OCI-M1 (cell line): ENCODE results near the gene CYP46A1.

Experiments
- DNase-seq: peaks from one replicate; lab custom pipeline; 2025; lab: John Stamatoyannopoulos, UW

CYP46A1 gene

DNA sequence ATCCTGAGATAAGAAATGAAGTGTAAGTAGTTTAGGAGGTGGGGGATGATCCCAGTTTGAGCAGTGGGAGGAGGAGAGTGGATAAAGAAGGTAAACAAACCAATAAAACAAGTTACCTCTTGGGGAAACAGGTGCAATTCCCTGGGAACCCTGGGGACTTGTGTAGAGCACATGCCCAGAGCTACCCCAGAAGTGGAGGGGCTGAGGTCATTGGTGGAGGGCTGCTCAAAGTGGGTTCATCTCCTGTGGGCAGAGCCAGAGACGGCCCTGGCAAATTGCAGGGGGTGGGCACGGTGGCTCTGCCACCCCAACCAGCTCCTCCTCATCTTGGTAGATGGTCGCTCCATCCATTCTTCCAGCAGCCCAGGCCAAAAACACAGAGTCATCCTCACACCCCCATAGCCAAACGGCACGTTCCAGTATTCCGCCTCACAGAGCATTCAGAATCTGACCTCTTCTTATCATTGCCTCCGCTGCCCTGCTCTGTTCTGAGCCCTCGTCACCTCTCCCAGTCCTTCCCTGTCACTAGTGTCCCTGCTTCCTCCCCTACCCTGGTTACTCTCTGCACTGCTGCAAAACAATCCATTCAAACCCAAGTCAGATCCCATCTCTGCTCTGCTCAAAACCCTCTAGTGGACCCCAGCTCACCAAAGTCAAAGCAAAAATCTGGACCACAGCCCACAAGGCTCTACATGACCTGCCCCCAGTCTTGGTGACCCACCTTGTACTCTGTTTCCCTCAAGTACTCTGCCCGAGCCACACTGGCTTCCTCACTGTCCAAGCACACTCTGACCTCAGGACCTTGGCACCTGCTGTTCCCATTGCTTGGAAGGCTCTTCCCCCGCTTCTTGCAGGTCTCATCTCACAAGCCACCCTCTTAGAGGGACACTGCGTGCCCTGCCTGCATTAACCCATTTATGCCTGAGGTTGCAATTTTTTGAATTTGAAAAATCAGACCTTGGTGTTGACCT is 5.5 kb downstream of the CYP46A1 start:
- DNase-seq = no peak

DNA sequence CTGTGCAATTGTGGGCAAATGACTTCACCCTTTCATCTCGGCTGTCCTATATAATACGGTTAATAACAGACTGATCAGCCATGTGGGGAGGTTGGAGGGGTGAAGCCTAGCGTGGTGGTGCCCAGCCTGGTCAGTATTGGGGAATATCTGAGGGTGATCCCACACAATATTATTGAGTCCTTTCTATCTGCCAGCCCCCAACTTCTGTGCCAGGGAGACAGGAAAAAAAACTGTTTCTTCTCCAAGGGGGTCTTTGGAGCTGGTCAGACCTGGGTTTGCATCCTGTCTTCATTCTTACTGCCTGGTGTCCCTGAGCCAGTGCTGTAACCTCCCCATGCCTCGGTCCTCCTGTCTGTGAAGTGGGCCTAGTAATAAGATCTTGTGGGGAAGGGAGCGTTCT is 6.5 kb downstream of the CYP46A1 start:
- DNase-seq = no peak

DNA sequence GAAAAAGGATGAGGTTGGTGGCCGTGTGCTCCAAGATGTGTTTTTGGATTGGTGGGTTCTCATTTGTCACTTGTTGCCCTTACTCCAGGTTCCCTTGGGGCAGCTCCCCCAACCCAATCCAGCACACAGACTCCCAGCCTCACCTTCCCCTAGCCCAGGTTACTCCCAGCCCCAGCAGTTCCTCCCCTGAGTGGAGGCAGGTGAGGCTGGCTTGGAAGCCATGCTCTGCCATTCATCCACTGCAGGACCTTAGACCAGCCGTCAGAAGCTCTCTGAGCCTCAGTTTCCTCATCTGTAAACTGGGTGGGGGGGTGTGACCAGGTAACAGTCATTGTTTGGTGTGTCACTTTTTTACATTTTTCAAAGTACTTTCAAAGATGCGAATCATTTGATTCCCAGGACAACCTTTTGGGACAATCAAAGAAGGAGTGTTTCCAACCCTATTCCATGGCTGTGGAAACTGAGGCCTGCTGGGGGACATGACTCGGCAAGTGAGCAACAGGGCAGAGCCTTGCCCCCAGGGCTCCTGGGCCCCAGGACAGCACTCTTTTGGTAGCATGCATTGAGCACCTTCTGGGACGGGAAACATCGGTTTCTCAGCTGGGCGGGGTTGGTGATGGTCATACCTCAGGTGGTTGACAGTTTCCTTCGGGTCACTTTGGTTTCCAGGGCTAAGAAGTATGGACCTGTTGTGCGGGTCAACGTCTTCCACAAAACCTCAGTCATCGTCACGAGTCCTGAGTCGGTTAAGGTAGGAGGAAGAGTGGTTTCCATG is 7.2 kb downstream of the CYP46A1 start:
- no peak for DNase-seq

DNA sequence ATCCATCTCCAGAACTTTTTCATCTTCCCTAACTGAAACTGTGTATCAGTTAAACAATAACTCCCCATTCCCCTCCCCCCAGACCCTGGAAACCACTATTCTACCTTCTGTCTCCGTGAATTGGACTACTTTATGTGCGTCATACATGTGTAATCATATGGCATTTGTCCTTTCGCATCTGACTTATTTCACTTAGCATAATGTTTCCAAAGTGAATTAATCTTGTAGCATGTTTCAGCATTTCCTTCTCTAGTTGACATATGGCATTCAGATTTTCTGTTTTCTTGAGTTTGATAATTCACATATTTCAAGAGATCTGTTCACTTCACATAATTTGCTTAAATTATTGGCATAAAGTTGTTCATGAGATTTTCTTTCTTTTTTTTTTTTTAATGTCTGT is 9.8 kb downstream of the CYP46A1 start:
- no peak for DNase-seq

DNA sequence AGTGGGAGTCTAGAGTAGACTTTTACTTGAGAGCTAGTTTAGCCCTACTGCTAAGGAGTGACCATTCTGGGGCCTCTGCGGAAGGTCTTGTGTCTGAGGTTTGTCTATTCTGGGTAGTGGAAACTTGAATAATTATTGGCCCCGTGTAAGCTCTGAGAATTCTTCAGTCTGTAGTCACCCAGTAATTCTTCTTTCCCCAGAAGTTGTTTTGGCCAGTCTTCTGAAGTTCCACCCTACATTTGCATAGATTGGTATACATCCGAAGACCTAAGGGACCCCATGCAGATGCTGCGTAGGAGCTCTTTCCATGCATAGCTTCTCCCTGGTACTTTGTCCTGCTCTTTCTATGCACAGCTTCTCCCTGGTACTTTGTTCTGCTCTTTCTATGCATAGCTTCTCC is 12.8 kb downstream of the CYP46A1 start:
- no peak for DNase-seq

DNA sequence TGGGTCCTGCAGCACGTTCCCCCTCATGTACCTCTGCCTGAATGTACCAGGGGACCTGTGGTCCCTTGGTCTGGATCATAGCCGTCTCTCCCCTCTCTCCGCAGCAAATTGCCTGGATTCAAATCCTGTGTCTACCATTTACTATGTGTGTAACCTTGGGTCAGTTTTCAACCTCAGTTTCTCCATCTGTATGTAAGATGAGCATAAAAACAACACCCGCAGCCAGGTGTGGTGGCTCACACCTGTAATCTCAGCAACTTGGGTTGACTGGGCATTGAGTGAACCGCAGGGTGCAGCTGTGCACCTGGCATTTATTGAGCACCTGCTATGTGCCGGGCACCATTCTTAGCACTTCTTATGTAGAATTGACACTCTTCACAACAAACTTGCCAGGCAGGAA is 14.1 kb downstream of the CYP46A1 start:
- no peak for DNase-seq

DNA sequence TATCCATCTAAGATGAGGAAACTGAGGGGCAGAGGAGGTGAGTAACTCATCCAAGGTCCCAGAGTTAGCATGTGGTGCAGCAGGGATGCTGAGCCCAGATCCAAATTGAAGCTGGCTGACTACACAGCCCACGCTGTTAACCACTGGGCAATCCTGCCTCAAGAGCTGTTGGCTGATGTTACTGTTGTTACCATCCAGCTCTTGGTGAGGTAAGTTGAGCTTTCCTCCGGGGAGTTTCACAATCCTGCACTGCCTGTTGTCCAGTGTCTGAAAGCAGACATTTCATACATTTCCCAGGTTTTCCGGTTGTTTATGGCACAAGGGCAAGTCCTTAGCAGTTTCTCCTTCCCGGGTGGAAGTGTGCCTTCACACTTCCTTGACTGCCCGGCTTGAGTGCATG is 14.5 kb downstream of the CYP46A1 start:
- no peak for DNase-seq

DNA sequence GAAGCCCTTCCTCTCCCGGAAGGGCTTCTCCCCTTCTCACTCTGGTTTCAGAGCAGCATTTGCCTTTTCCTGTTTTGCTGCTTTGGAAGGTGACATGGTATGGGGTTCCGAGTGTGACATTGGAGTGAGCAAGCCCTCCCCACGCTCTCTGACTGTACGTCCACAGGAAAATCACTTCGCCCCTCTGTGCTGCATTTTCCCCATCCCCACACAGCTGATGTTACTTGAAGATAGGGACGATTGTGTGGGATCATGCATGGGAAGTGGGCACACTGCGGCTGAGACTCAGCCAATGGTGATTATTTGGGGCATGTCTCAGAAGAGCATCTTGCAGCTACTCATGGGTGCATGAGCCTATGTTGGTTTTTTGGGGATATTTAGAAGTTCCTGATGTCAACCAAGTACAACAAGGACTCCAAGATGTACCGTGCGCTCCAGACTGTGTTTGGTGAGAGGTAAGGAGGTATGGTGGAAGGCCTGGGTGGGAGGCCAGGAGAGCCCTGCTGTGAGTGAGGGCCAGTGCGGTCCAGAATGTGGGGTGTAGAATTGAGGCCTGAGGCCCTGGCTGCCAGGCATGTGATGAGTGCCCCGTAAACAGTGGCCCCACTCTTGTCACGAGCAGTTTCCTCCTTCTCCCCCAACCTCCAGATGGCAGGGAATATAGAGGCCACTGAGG is 15.1 kb downstream of the CYP46A1 start:
- no peak for DNase-seq

DNA sequence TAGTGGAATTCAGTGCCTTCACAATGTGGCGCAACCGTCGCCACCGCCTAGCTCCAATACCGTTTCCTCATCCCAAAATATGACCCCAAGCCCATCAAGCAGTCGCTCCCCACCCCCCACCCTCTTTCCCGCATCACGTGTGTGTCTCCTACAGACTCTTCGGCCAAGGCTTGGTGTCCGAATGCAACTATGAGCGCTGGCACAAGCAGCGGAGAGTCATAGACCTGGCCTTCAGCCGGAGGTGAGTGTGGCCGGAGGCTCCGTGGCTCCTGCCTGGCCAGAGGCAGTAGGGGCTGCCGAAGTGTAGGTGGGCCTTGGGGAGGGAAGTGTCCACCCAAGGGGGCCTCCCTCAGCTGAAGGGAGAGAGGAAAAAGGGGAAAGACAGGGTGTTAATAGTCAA is 15.8 kb downstream of the CYP46A1 start:
- no peak for DNase-seq

DNA sequence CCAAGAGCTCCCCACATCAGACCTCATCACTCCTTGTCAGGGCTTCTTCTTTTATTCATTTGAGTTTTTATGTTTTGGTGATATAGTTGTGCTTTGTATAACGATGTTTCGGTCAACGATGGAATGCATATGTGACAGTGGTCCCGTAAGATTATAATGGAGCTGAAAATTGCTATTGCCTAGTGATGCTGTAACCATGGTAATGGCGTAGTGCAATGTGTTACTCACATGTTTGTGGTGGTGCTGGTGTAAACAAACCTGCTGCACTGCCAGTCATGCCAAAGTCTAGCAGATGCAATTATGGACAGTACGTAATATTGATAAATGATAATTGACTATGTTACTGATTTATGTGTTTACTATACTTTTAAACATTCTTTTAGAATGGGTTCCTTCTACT is 16.3 kb downstream of the CYP46A1 start:
- DNase-seq = no peak

DNA sequence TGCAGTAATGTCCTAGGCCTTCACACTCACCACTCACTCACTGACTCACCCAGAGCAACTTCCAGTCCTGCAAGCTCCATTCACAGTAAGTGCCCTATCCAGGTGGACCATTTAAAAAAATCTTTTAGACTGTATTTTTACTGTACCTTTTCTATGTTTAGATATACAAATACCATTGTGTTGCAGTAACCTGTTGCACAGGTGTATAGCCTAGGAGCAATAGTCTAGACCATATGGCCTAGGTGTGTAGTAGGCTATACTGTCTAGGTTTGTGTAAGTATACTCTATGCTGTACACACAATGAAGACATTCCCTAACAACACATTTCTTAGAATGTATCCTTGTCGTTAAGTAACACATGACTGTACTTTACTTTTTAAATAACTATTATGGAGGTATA is 17.2 kb downstream of the CYP46A1 start:
- no peak for DNase-seq

DNA sequence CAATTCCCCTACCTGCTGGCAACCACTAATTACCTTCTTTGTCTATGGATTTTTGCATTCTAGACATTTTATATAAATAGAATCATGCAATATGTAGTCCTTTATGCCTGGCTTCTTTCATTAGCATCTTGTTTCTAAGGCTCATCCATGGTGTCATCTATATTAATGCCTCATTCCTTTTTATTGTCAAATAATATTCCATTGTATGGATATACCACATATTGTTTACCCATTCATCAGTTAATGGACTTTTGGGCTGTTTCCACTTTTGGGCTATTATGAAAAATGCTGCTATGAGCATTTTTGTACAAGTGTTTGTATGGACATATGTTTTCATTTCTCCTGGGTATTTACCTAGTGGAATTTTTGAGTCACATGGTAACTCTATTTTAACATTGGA is 18.0 kb downstream of the CYP46A1 start:
- no peak for DNase-seq

DNA sequence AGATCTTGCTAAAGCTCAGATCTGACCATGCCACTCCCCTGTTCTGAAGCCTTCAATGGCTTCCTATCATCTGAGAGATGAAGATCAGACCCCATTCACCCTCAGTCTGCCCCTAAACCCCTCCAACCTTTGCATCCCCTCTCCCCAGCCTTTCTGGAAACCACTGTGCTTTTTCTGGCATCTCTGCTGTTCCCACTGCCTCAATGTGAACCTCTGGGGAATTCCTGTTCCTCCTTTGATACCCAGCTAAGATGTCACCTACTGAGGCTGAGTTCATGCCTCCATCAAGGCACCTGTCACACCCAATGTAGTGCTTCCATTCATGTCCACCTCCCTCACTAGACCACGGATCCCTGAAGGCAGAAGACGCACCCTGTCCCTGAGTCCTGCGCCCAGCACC is 19.3 kb downstream of the CYP46A1 start:
- DNase-seq = no peak

DNA sequence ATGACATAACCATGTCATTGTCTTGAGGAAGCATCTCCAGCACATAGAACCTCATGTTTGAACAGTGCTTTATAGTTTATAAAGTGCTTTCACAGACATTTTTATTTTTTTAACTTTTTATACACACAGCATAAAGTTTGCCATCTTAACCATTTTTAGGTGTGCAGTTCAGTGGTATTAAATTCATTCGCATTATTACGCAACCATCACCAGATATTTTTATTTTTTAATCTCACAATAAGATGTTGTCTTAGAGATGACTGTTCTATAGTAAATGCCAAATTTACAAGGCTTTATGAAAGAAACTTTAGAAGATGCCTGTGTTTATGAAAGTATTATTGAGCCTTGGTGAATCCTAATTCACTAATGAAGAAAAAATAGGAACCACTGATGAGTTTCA is 19.9 kb downstream of the CYP46A1 start:
- DNase-seq = no peak

DNA sequence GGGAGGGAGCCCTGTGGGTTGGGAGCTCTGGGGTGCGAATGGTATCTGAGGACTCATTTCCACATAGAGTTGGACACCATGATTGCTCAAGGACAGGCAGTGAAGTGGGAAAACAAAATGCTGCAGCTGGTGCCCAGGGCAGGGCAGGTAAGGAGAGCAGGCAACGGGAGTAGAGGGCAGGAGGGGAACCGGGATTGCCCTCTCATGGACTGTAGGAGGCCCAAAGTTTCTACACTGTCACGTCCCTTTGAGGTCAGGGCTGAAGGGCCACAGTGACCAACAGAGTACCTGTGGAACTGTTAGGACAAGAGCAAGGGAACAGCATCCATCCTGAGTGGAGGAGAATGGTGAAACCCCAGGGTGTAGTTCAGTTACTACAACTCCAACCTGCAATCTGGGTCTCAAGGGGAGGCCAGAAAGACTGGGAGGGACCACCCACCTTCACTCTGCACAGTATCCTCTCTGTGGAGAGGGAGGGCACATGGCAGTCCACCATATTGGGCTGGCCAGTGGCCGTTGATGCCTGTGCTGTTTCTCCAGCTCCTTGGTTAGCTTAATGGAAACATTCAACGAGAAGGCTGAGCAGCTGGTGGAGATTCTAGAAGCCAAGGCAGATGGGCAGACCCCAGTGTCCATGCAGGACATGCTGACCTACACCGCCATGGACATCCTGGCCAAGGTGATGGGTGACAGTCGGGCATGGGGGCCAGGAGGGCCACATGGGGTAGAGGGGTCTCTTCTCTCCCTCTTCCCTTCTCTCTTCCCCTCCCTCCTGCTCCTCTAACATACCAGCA is 22.2 kb downstream of the CYP46A1 start:
- no peak for DNase-seq

DNA sequence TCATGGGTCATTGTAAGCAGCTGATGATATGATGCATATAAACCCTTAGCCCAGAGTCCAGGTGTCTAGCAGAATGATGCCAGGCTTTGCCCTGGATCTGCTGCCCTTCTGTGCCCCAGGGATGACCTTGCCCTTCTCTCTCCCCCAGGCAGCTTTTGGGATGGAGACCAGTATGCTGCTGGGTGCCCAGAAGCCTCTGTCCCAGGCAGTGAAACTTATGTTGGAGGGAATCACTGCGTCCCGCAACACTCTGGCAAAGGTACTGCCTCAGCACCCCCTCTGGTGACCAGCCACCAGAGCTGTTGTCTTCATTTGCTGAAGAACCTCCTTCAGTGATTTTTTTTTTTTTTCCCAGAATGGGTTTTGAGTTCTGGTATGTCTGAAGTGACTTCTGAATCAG is 23.3 kb downstream of the CYP46A1 start:
- no peak for DNase-seq

DNA sequence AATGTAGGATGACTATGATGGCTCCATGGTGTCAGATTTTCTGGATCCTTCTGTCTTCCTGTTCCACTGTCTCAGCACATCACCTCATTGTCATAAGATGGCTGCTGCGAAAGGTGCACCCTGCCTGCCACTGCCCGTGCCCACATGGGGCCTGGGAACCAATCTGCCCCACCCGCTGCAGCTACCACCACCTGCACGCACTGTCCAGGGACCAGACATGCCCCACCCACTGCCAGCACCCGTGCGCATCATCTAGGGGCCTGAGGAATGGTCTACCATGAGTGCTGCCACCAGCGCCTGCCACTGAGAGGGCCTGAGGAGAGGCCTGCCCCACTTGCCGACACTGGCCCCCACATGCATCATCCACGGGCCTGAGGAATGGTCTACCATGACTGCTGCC is 23.8 kb downstream of the CYP46A1 start:
- no peak for DNase-seq

DNA sequence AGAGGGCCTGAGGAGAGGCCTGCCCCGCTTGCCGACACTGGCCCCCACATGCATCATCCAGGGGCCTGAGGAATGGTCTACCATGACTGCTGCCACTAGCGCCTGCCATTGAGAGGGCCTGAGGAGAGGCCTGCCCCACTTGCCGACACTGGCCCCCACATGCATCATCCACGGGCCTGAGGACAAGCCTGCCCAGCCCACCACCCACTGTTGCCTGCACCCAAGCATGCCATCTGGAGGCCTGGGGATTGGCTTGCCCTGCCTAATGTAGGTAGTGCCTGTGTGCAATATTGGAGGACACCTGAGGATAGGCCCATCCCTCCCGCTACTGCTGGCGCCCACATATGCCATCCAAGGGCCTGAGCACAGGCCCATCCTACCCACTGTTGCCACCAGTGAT is 24.4 kb downstream of the CYP46A1 start:
- DNase-seq = no peak

DNA sequence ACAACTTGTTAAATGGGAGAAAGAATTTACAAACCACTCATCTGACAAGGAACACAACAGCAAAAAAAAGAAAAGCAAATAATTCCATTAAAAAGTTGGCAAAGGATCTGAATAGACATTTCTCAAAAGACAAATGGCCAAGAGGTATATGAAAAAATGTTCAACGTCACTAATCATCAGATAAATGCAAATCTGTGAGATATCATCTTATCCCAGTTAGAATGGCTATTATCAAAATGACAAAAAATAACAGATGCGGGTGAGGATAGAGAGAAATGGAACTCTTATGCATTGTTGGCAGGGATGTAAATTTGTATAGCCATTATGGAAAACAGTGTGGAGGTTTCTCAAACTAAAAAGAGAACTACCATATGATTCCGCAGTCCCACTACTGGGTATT is 29.9 kb downstream of the CYP46A1 start:
- DNase-seq = no peak

DNA sequence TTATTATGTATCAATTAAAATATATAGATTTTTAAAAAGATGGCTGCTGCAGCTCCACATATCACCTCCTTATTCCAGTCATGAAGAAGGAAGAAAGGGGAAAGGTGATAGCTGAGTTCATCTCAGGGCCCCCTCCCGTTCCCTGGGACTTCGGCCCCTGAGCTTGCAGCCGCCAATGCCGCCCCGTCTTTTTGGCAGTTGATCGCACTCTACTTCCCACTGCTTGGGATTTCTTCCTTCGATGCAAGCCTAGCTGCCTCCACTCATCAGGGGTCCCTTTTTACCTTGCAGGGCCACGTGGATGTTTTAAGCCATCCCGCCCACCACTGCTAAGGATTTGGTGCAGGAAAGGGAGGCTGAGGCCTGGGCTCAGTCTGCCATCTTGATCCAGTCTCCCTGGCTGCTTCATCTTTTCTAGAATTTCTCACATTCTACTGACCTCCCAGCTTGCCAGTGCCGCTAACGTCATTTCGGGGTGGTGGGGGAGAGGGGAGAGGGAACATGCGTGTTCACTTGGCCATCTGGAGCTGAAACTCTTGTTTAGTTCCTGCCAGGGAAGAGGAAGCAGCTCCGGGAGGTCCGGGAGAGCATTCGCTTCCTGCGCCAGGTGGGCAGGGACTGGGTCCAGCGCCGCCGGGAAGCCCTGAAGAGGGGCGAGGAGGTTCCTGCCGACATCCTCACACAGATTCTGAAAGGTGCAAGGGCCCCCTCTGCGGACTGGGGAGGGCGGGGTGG is 31.3 kb downstream of the CYP46A1 start:
- DNase-seq = no peak
